Effector CD8-positive, alpha-beta T cell (primary cell): ENCODE measurements around the gene NUTM2D.
"Not testable (repeated sequence)": the region's sequence is repeated elsewhere in the genome, so short reads cannot be mapped to it uniquely, and the experiment has no call there.

ENCODE experiments used
- DNase-seq: peaks from one replicate; lab custom pipeline; 2025; lab: John Stamatoyannopoulos, UW

NUTM2D gene

GRCh38 chr10:87369514-87370112, 12.1 kb downstream of the NUTM2D start:
- DNase-seq: not testable (repeated sequence)

DNA sequence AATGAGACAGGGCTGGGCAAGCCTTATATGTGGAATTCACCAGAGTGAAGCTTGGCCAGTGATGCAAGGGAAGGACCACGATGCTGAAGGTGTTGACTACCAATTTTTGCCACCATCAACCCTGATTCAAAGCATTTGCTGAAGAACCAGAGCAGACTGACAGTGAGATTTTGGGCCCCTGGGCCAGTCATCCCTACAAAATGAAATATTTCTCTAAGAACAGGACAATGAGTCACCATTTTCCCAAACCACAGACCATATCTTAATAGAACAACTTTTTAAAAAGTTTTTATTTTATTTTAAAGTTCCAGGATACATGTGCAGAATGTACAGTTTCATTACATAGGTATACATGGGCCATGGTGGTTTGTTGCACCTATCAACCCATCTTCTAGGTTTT, 16.5 kb downstream of the NUTM2D start:
- not testable (repeated sequence) for DNase-seq

DNA sequence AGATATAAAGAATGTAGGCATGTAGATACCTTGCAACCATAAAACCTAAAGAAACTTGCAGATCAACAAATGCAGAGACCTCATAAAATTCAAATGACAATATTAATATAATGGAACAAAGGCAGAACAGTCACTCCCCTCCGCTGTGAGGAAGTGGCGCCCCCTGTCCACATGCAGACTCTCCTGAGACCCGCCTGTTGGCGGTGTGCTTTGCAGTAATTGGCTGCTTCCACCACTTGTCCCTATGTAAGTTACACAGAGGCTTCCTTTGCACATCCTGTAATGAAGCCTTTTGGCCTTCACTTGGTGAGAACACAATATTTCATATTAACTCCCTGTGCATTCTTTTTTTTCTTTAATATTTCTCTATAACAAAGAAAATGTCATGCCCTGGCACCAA, 21.6 kb downstream of the NUTM2D start:
- DNase-seq: not testable (repeated sequence)

GRCh38 chr10:87383149-87383857, 25.8 kb downstream of the NUTM2D start:
- not testable (repeated sequence) for DNase-seq

DNA sequence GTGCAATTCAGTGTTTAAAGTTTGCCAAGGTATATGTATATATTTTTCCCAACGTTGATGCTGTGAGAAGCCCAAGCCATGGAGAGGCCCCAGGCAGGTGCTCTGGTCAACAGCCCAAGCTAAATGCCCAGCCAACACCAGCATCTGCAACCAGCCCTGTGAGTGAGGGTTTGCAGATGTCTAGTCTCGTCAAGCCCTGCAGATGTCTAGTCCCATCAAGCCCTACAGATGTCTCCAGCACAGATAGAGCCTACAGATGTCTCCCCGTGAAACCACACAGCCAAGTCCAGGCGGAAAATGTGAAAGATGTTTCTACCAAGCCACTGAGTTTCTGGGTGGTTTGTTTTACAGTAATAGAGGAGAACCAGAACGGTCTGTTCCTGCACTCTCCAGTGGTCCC, 26.7 kb downstream of the NUTM2D start:
- not testable (repeated sequence) for DNase-seq

DNA sequence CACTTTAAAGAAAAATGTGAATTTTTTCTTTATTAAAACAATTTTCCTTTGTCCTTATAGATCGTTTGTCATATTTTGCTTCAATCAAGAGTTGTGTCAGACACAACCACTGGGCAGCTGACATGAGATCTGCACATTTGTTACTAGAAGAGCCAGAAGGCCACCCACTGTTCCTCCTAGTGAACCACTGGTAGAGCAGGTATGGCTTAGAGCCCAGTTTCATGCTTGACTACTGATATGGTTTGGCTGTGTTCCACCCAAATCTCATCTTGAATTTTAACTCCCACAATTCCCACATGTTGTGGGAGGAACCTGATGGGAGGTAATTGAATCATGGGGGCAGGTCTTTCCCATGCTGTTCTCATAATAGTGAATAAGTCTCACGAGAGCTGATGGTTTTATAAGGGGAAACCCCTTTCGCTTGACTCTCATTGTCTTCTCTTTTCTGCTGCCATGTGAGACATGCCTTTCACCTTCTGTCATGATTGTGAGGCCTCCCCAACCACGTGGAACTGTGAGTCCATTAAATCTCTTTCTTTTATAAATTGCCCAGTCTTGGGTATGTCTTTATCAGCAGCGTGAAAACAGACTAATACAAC, 28.3 kb downstream of the NUTM2D start:
- not testable (repeated sequence) for DNase-seq

DNA sequence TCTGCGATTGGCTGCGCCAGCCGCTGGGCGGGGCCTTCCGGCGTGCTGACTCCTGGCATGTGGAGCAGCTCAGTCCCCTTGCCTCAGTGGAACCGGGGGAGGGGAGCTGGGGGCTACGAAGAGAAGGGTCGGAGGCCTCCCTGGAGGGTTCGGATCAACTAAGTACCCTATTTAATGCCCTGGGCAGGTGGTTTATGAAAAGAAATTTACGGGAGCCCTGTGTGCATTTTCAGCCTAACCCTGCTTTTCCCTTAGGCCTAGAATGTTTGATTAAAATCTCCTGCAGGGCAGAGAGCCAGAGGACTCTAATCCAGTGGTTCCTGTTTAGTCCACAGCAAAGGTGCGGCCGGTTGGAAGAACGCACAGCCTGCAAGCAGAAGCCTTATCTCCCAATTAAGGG, 33.8 kb downstream of the NUTM2D start:
- DNase-seq: not testable (repeated sequence)

- DNase-seq: not testable (repeated sequence)
Measured at GRCh38 chr10:87396206-87396605, 38.7 kb downstream of the NUTM2D start.

GRCh38 chr10:87398436-87398835, 40.9 kb downstream of the NUTM2D start:
- DNase-seq: not testable (repeated sequence)

- DNase-seq: not testable (repeated sequence)
Measured at GRCh38 chr10:87407516-87408467, 50.2 kb downstream of the NUTM2D start.

DNA sequence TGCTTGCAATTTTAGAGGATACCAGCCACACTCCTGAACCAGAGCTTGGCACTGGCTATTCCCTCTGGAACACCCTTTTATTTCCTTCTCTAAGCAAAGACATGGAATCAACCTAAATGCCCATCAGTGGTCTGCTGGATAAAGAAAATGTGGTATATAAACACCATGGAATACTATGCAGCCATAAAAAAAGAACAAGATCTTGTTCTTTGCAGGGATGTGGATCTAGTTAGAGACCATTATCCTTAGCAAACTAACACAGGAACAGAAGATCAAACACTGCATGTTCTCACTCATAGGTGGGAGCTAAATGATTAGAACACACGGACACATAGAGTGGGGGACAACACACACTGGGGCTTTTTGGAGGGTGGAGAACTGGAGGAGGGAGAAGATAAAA, 56.4 kb downstream of the NUTM2D start:
- DNase-seq: not testable (repeated sequence)
